ENCODE results near the gene MAP3K7CL.

The MAP3K7CL gene

DNA sequence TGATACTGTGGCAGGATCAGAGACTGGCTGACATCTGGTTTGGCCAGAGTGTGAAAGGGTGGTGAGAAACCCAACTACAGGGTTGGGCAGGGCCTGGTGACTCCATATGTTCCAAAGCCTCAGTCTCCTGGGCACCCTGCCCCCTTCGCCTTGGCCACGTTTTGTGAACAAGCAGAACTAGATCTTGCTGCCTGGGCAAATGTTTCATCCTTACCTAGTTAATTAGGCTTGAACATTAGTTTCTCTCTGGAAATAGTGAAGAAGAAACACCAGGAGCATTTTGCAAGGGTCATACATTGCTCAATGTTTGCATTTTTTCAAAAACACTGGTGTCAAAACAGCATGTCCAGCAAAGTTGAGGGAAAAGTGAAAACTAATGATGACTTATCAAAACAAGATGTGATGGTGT lies 60.5 kb downstream of the MAP3K7CL start:
- Histone ChIP-seq H3K27ac (replicated peaks) (peak overlapping the region; percentile 7; the same call in 1 of the 2 replicates), H3K4me3 (replicated peaks; ENCODE audit: insufficient read depth, low read length) (no peak overlapping the region), H3K27me3 (ENCODE audit: insufficient read depth, poor library complexity, severe bottlenecking) (no peaks in the 10 kb centered on the region)
- TF ChIP-seq SPI1 (IDR thresholded peaks at IDR 0.05; ENCODE audit: borderline replicate concordance, low read depth) (no peak), POLR2AphosphoS5 (IDR thresholded peaks at IDR 0.05; ENCODE audit: low read depth) (no peak), GABPA (IDR thresholded peaks at IDR 0.05; ENCODE audit: low read depth) (no peak)
- TF ChIP-seq, protein P1, sequence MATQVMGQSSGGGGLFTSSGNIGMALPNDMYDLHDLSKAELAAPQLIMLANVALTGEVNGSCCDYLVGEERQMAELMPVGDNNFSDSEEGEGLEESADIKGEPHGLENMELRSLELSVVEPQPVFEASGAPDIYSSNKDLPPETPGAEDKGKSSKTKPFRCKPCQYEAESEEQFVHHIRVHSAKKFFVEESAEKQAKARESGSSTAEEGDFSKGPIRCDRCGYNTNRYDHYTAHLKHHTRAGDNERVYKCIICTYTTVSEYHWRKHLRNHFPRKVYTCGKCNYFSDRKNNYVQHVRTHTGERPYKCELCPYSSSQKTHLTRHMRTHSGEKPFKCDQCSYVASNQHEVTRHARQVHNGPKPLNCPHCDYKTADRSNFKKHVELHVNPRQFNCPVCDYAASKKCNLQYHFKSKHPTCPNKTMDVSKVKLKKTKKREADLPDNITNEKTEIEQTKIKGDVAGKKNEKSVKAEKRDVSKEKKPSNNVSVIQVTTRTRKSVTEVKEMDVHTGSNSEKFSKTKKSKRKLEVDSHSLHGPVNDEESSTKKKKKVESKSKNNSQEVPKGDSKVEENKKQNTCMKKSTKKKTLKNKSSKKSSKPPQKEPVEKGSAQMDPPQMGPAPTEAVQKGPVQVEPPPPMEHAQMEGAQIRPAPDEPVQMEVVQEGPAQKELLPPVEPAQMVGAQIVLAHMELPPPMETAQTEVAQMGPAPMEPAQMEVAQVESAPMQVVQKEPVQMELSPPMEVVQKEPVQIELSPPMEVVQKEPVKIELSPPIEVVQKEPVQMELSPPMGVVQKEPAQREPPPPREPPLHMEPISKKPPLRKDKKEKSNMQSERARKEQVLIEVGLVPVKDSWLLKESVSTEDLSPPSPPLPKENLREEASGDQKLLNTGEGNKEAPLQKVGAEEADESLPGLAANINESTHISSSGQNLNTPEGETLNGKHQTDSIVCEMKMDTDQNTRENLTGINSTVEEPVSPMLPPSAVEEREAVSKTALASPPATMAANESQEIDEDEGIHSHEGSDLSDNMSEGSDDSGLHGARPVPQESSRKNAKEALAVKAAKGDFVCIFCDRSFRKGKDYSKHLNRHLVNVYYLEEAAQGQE (IDR thresholded peaks at IDR 0.05; ENCODE audit: insufficient replicate concordance, low read depth): no peak
- TF ChIP-seq, protein P2, sequence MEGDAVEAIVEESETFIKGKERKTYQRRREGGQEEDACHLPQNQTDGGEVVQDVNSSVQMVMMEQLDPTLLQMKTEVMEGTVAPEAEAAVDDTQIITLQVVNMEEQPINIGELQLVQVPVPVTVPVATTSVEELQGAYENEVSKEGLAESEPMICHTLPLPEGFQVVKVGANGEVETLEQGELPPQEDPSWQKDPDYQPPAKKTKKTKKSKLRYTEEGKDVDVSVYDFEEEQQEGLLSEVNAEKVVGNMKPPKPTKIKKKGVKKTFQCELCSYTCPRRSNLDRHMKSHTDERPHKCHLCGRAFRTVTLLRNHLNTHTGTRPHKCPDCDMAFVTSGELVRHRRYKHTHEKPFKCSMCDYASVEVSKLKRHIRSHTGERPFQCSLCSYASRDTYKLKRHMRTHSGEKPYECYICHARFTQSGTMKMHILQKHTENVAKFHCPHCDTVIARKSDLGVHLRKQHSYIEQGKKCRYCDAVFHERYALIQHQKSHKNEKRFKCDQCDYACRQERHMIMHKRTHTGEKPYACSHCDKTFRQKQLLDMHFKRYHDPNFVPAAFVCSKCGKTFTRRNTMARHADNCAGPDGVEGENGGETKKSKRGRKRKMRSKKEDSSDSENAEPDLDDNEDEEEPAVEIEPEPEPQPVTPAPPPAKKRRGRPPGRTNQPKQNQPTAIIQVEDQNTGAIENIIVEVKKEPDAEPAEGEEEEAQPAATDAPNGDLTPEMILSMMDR (IDR thresholded peaks at IDR 0.05; ENCODE audit: insufficient read depth, low read length): no peak
- peak in 1 of 2 experiments; percentile 56 for DNase-seq (ENCODE audit: low read depth in 1 of 2, low spot score in 1 of 2)

DNA sequence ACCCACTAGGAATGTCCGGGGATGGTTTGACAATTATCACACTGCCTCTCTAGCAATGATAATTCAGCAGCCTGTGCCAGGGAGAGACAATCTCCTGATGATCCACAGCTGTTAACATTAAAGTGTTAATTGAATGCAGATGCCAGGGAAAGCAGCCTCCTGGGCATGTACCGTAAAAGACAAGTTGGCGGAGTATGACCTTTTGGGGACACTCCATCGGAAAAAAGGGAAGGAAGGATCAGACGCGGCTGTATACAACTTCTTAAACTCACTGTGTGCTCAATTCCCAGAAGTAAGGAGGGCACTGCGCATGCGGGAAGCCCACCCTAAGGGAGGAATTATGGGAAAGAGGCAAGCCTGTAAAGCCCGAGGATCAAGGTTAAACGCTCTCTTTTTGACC lies 62.6 kb downstream of the MAP3K7CL start:
- no peak for DNase-seq (ENCODE audit: low read depth in 1 of 2, low spot score in 1 of 2)
- Histone ChIP-seq H3K4me3 (replicated peaks; ENCODE audit: insufficient read depth, low read length) (no peak overlapping the region), H3K27ac (replicated peaks) (no peak overlapping the region), H3K27me3 (ENCODE audit: insufficient read depth, poor library complexity, severe bottlenecking) (no peaks in the 10 kb centered on the region)
- TF ChIP-seq, protein P2 (IDR thresholded peaks at IDR 0.05; ENCODE audit: insufficient read depth, low read length): no peak
- TF ChIP-seq POLR2AphosphoS5 (IDR thresholded peaks at IDR 0.05; ENCODE audit: low read depth): no peak
- TF ChIP-seq GABPA (IDR thresholded peaks at IDR 0.05; ENCODE audit: low read depth): no peak
- TF ChIP-seq SPI1 (IDR thresholded peaks at IDR 0.05; ENCODE audit: borderline replicate concordance, low read depth): no peak
- TF ChIP-seq, protein P1 (IDR thresholded peaks at IDR 0.05; ENCODE audit: insufficient replicate concordance, low read depth): no peak

DNA sequence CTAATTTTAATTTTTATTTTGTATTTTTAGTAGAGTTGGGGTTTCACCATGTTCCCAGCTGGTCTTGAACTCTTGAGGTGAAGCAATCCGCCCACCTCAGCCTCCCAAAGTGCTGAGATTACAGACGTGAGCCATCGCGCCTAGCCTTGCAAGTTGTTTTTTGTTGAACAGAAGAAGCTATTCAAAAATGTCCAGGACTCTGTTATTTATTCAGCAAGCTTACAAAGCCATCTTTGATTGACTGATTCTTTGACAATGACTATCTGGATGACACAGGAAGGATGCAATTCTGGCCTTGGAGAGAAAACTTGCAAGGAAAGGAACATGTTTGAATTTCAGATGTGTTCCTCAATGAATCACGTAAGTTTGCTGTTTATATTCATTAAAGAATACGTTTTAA lies 63.5 kb downstream of the MAP3K7CL start:
- no peaks in the 10 kb centered on the region for H3K27me3 ChIP-seq (ENCODE audit: insufficient read depth, poor library complexity, severe bottlenecking)

More for the DNA sequence above, 63.5 kb downstream of the MAP3K7CL start:
- H3K4me3 ChIP-seq (replicated peaks; ENCODE audit: insufficient read depth, low read length): no peak overlapping the region
- no peak for TF ChIP-seq GABPA (IDR thresholded peaks at IDR 0.05; ENCODE audit: low read depth)
- no peak for TF ChIP-seq SPI1 (IDR thresholded peaks at IDR 0.05; ENCODE audit: borderline replicate concordance, low read depth)
- no peak for TF ChIP-seq POLR2AphosphoS5 (IDR thresholded peaks at IDR 0.05; ENCODE audit: low read depth)
- TF ChIP-seq, protein P2 (IDR thresholded peaks at IDR 0.05; ENCODE audit: insufficient read depth, low read length): no peak
- TF ChIP-seq, protein P1 (IDR thresholded peaks at IDR 0.05; ENCODE audit: insufficient replicate concordance, low read depth): no peak
- DNase-seq (ENCODE audit: low read depth in 1 of 2, low spot score in 1 of 2): no peak
- no peak overlapping the region for H3K27ac ChIP-seq (replicated peaks)
